Tibial artery (tissue), 4 donors: ENCODE data around the gene COG5.
A peak's percentile ranks its signal among the peaks of the same experiment; 100 is the strongest.

Experiments
- DNase-seq, 2 donors: peaks; one replicate each; pipeline ENCODE4 v3.0.0-alpha.2; 2019
- H3K27ac ChIP-seq, 2 donors: fragments of 200-600 bp; sonication (generic) in 1 of 2; 1 replicate in 1 of 2; 2 replicates in 1 of 2; pipeline ENCODE4 v1.5.1; 2018 to 2019; ENCODE audit warnings: mild to moderate bottlenecking in 1 of 2
- H3K27me3 ChIP-seq, 2 donors: fragments of 200-600 bp; sonication (generic) in 1 of 2; one replicate each; pipeline versions ENCODE4 v1.5.1 to v1.6.0; 2016 to 2019
- H3K36me3 ChIP-seq, 3 donors: fragments of 200-600 bp; sonication (generic) in 2 of 3; one replicate each; pipeline ENCODE4 v1.5.1; 2016 to 2019; ENCODE audit warnings: mild to moderate bottlenecking in 2 of 3
- H3K4me1 ChIP-seq, 4 donors: fragments of 200-600 bp; sonication (generic) in 2 of 4; 1 replicate in 3 of 4; 2 replicates in 1 of 4; pipeline ENCODE4 v1.5.1; 2016 to 2019
- H3K4me3 ChIP-seq, 2 donors: fragments of 200-600 bp; sonication (generic) in 1 of 2; 1 replicate in 1 of 2; 2 replicates in 1 of 2; pipeline ENCODE4 v1.5.1; 2018 to 2019; ENCODE audit warnings: mild to moderate bottlenecking in 2 of 2
- H3K9me3 ChIP-seq, 3 donors: fragments of 200-600 bp; sonication (generic) in 1 of 3; one replicate each; pipeline ENCODE4 v1.5.1; 2016 to 2019
- CTCF ChIP-seq, 2 experiments: fragments of 200-600 bp in 1 of 2; fragments of 450-650 bp in 1 of 2; IDR thresholded peaks; one replicate each; pipeline ENCODE4 v1.5.1; 2017 to 2019; ENCODE audit warnings: antibody characterized with exemption in 2 of 2, mild to moderate bottlenecking in 1 of 2, moderate library complexity in 1 of 2
- intact Hi-C: fragments of 100-400 bp; cut with DNase I; formaldehyde crosslinking; loops from one replicate; pipeline ENCODE4 v1.15.0; 2023; ENCODE audit warnings: low total_unique reads

COG5 gene

DNA sequence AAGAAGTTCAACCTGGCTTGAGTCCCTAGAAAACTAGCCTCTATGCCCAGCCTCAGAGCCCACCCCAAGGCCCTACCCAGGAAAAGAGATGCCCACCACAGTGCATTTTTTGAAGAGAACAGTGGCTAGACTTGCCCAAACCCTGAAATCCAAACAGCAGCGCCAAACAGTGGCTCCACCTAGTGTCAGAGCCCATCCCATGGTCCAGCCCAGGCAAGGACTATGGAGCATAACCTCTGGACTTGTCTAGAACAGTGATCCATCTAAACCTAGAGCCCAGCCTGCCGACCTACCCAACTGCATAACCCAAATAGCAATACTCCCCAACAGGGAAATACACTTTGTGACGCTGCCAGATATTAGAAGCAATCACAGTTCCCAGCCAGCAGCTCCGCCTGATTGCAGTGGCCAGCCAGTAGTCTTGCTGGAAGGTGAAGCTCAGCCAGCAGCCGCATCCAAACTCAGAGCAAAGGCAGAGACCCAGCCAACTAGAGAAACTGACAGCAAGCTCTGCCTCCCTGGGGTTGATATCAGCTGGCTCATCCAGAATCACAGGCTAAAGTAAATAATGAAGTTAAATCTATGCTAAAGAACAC, 350.4 kb downstream of the COG5 start:
- peaks cover 0 to 8% (median 5%) of the 10 kb centered on the region in 4 donors for H3K4me1 ChIP-seq
- H3K27me3 ChIP-seq = no peaks in the 10 kb centered on the region
- no peak for TF ChIP-seq CTCF (IDR thresholded peaks at IDR 0.05)
- no peak overlapping the region for H3K4me3 ChIP-seq
- H3K27ac ChIP-seq = no peak overlapping the region
- peaks cover 0 to 17% (median 15%) of the 10 kb centered on the region in 3 donors for H3K36me3 ChIP-seq
- DNase-seq = no peak
- intact Hi-C loops = no loop called here
- H3K9me3 ChIP-seq = no peaks in the 10 kb centered on the region

GRCh38 chr7:107212725-107213124, 351.0 kb downstream of the COG5 start:
- no peak for DNase-seq
- peaks cover 0 to 14% (median 8%) of the 10 kb centered on the region in 4 donors for H3K4me1 ChIP-seq
- intact Hi-C loops = no loop called here
- H3K36me3 ChIP-seq = peaks cover 0 to 17% (median 15%) of the 10 kb centered on the region in 3 donors
- H3K9me3 ChIP-seq = no peaks in the 10 kb centered on the region
- no peak overlapping the region for H3K4me3 ChIP-seq
- H3K27me3 ChIP-seq = no peaks in the 10 kb centered on the region
- H3K27ac ChIP-seq = no peak overlapping the region
- no peak for TF ChIP-seq CTCF (IDR thresholded peaks at IDR 0.05)

DNA sequence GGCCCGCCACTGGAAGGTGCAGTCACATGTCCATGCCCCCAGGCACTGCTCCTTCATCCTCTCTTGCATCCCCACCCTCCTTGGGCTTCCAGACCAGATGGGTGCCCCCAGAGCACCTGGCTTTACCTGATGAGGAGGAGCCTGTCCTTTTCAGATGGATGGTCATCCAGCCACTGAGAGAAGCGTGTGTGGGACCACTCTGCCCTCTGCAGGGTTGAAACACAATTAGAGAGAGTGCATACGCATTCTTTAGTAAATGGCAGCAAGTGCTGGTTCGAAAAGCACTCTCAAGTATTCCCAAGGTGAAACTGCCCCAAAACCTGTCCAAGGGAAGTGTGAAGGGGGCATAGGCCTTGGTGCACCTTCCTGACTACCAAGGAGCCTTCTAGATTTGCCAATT, 353.3 kb downstream of the COG5 start:
- Histone ChIP-seq H3K27me3 (no peaks in the 10 kb centered on the region), H3K36me3 (peaks cover under 1 to 33% (median 23%) of the 10 kb centered on the region in 3 donors), H3K9me3 (no peaks in the 10 kb centered on the region), H3K4me3 (no peak overlapping the region), H3K27ac (no peak overlapping the region), H3K4me1 (peaks cover 0 to 31% (median 17%) of the 10 kb centered on the region in 4 donors)
- intact Hi-C loops = no loop called here
- no peak for TF ChIP-seq CTCF (IDR thresholded peaks at IDR 0.05)
- DNase-seq = no peak

- H3K4me3 ChIP-seq = no peak overlapping the region
- TF ChIP-seq CTCF (IDR thresholded peaks at IDR 0.05) = no peak
- H3K4me1 ChIP-seq = peaks cover 0 to 31% (median 17%) of the 10 kb centered on the region in 4 donors
- H3K9me3 ChIP-seq = no peaks in the 10 kb centered on the region
- no peaks in the 10 kb centered on the region for H3K27me3 ChIP-seq
- peaks cover 9 to 42% (median 30%) of the 10 kb centered on the region in 3 donors for H3K36me3 ChIP-seq
- DNase-seq = no peak
- H3K27ac ChIP-seq = peak overlapping the region in 1 of 2 donors; percentile 59
- intact Hi-C loops = no loop called here
These were observed 354.2 kb downstream of the COG5 start for GRCh38 chr7:107209565-107209964.

DNA sequence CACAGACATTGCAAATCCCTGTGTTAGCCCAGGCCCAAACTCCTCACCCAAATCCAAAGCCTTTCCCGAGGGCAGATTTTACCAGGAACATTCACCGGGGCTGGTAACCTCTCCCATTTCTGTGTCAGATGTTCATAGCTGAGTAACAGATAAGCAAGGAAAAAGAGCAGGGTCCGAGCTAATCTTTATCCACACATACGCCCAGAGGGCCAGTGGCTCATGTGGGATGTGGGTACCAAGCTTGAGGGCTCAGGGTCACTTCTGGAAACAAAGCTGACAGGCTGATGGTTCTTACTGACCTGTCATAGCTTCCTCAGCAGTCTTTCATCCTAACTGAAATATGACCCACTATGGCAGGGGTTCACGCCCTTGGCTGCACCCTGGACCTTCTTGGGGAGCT, 355.2 kb downstream of the COG5 start:
- no peak for TF ChIP-seq CTCF (IDR thresholded peaks at IDR 0.05)
- Histone ChIP-seq H3K4me1 (peaks cover 0 to 31% (median 17%) of the 10 kb centered on the region in 4 donors), H3K27me3 (no peaks in the 10 kb centered on the region), H3K4me3 (no peak overlapping the region), H3K36me3 (peaks cover 18 to 52% (median 40%) of the 10 kb centered on the region in 3 donors), H3K27ac (peak overlapping the region; percentile 59 to 77), H3K9me3 (no peaks in the 10 kb centered on the region)
- no peak for DNase-seq
- intact Hi-C loops = no loop called here
